Activated B cell treated with CpG ODN at 0.5 μM for 24 hours (primary cell): ENCODE data around the gene BCO2. TPM values are rescaled to one million over a fixed set of nuclear protein-coding genes. Genes with fewer than 3 reads are reported as not detected.

Experiments used
- ATAC-seq: fragments of 200-7000 bp; cut with Tn5 transposase; one replicate; pipeline ENCODE4 v1.10.0; 2021; ENCODE audit warnings: low read depth, mild to moderate bottlenecking, moderate library complexity
- CTCF ChIA-PET: fragments of 350-600 bp; sonication (Branson Sonifier 250); formaldehyde crosslinking; loops from one replicate; lab custom pipeline; 2021; ENCODE audit warnings: antibody characterized with exemption; lab: Charles Lee
- POLR2A ChIA-PET: fragments of 350-600 bp; sonication (Branson Sonifier 250); formaldehyde crosslinking; loops from one replicate; lab custom pipeline; 2021; ENCODE audit warnings: antibody characterized with exemption; lab: Charles Lee
- DNase-seq: peaks from one replicate; pipeline ENCODE4 v3.0.0; 2022
- H3K27ac Mint-ChIP-seq: one replicate; pipeline ENCODE4 v1.8.0; 2020; ENCODE audit warnings: mixed read lengths
- H3K27me3 Mint-ChIP-seq: one replicate; pipeline ENCODE4 v1.8.0; 2021; ENCODE audit warnings: mixed read lengths
- H3K36me3 Mint-ChIP-seq: one replicate; pipeline ENCODE4 v1.8.0; 2021; ENCODE audit warnings: low read depth, mixed read lengths
- H3K4me1 Mint-ChIP-seq: one replicate; pipeline ENCODE4 v1.8.0; 2021; ENCODE audit warnings: mixed read lengths
- H3K4me3 Mint-ChIP-seq: one replicate; pipeline ENCODE4 v1.8.0; 2020; ENCODE audit warnings: mild to moderate bottlenecking, mixed read lengths
- H3K9me3 Mint-ChIP-seq: one replicate; pipeline ENCODE4 v1.8.0; 2020; ENCODE audit warnings: mixed read lengths
- intact Hi-C: fragments of 100-400 bp; cut with micrococcal nuclease; formaldehyde crosslinking; loops from one replicate; pipeline ENCODE4 v1.15.1; 2024
- total RNA-seq: library from RNA; stranded (reverse); gene quantifications from 2 replicates; pipeline ENCODE4 v1.2.3, GENCODE V29; 2022
- TF ChIP-seq, protein P1 (sequence below): fragments of 200-600 bp; IDR thresholded peaks from one replicate; pipeline ENCODE4 v1.8.0; 2022; ENCODE audit warnings: antibody characterized with exemption, mild to moderate bottlenecking

BCO2 gene
- total RNA-seq, 1 donor from 2014 or later: 1.4 TPM

DNA sequence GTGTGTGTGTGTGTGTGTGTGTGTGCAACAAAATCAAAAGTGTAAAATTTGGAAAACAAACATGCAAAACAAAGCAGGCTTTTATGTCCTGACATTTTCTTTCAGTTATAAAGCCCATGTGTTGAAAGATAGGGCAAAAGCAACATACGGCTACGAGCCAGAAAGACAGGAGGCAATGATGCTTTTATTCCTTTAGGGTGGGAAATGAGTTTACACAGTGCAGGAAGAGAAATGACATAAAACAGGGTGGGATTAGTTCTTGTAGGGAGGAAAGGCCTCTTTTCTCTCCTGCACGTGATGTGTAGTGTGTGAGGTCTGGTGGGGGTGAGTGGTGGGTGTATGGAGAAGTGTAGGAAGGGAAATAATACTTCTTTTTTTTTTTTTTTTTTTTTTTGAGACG lies 40.8 kb upstream of the BCO2 start:
- ChIA-PET CTCF (no interaction called here), POLR2A (no interaction called here)
- ATAC-seq (no peak), DNase-seq (no peak)
- no peaks in the 10 kb centered on the region for H3K36me3 Mint-ChIP-seq
- H3K9me3 Mint-ChIP-seq: no peaks in the 10 kb centered on the region
- no peak overlapping the region for H3K4me3 Mint-ChIP-seq
- intact Hi-C loops: no loop called here
- no peak overlapping the region for H3K27ac Mint-ChIP-seq
- TF ChIP-seq, protein P1, sequence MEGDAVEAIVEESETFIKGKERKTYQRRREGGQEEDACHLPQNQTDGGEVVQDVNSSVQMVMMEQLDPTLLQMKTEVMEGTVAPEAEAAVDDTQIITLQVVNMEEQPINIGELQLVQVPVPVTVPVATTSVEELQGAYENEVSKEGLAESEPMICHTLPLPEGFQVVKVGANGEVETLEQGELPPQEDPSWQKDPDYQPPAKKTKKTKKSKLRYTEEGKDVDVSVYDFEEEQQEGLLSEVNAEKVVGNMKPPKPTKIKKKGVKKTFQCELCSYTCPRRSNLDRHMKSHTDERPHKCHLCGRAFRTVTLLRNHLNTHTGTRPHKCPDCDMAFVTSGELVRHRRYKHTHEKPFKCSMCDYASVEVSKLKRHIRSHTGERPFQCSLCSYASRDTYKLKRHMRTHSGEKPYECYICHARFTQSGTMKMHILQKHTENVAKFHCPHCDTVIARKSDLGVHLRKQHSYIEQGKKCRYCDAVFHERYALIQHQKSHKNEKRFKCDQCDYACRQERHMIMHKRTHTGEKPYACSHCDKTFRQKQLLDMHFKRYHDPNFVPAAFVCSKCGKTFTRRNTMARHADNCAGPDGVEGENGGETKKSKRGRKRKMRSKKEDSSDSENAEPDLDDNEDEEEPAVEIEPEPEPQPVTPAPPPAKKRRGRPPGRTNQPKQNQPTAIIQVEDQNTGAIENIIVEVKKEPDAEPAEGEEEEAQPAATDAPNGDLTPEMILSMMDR: no peak
- H3K4me1 Mint-ChIP-seq: no peaks in the 10 kb centered on the region
- H3K27me3 Mint-ChIP-seq: no peaks in the 10 kb centered on the region

DNA sequence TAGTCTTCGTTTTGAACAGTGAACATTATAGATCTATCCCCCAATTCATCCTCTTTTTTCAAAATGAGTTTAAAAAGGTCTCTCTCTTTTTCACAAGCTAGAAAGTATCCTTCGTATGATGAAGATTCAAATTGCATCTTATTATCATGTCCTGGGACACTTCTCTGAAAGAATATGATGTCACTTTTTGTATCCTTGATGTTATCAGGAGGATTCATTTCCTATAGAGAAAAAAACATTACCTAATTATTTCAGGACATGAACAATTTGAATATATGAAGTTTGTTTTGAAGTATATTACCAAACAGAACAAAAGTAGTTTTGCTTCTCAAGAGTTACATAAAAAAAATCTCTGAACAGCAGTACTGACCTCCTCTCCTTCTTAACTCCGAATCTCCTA lies 31.7 kb upstream of the BCO2 start:
- TF ChIP-seq, protein P1: no peak
- Mint-ChIP-seq H3K4me3 (no peak overlapping the region), H3K27me3 (no peaks in the 10 kb centered on the region), H3K4me1 (no peaks in the 10 kb centered on the region), H3K27ac (no peak overlapping the region), H3K36me3 (peaks cover 8% of the 10 kb centered on the region), H3K9me3 (peaks cover 3% of the 10 kb centered on the region)
- ChIA-PET POLR2A (no interaction called here), CTCF (no interaction called here)
- intact Hi-C loops: no loop called here
- DNase-seq: no peak
- no peak for ATAC-seq

DNA sequence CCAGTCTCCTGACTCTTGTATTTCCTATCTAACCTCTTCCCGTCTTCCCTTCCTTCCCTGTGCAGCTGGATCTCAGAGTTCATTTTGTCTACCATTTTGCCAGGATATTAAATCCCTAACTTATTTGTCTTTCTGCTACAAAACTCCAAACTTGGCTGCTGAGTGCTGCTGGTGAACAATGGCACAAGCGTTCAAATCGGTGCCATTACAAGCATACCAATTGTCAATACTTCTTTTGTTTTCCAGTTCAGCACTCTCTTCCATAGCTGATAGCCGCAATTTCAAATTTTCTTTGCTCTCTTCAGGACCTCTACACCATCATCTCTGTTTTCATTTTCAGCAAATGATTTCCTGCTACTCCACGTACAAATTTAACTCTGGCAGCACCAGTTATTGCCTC lies 24.8 kb upstream of the BCO2 start:
- ATAC-seq: no peak
- H3K27ac Mint-ChIP-seq: no peak overlapping the region
- TF ChIP-seq, protein P1: no peak
- ChIA-PET POLR2A (no interaction called here), CTCF (no interaction called here)
- H3K36me3 Mint-ChIP-seq: no peaks in the 10 kb centered on the region
- intact Hi-C loops: no loop called here
- no peaks in the 10 kb centered on the region for H3K4me1 Mint-ChIP-seq
- H3K27me3 Mint-ChIP-seq: no peaks in the 10 kb centered on the region
- H3K9me3 Mint-ChIP-seq: no peaks in the 10 kb centered on the region
- no peak for DNase-seq
- H3K4me3 Mint-ChIP-seq: no peak overlapping the region

DNA sequence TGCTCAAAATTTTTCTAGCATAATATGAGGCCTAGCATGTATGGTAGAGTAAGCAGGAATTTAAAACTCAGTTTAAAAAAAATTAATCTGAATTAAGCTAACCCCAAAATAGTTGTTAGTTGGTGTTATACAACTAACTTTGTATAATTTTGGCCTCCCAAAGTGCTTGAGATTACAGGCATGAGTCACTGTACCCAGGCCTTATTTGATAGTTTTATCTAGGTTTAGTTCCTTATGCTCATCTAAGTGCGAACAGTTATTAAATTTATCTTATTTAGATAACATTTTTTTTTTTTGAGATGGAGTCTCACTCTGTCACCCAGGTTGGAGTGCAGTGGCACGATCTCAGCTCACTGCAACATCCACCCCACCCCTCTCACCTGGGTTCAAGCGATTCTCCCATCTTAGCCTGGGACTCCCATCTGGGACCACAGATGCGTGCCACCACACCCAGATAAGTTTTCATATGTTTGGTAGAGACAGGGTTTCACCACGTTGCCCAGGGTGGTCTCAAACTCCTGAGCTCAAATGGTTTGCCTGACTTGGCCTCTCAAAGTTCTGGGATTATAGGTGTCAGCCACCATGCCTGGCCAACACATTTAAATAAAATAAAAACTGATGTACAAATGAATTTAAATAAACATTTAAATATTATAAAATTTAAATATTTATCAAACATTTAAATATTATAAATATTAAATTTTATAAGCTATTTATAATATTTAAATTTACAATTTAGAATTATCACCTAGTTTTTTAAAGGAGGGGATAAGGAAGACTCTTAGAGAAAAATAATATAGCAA lies 19.0 kb upstream of the BCO2 start:
- intact Hi-C loops: no loop called here
- H3K4me3 Mint-ChIP-seq: no peak overlapping the region
- no peaks in the 10 kb centered on the region for H3K27me3 Mint-ChIP-seq
- ATAC-seq (no peak), DNase-seq (no peak)
- TF ChIP-seq, protein P1: no peak
- ChIA-PET CTCF (no interaction called here), POLR2A (no interaction called here)
- peaks cover 2% of the 10 kb centered on the region for H3K4me1 Mint-ChIP-seq
- no peaks in the 10 kb centered on the region for H3K36me3 Mint-ChIP-seq
- no peak overlapping the region for H3K27ac Mint-ChIP-seq
- H3K9me3 Mint-ChIP-seq: no peaks in the 10 kb centered on the region

DNA sequence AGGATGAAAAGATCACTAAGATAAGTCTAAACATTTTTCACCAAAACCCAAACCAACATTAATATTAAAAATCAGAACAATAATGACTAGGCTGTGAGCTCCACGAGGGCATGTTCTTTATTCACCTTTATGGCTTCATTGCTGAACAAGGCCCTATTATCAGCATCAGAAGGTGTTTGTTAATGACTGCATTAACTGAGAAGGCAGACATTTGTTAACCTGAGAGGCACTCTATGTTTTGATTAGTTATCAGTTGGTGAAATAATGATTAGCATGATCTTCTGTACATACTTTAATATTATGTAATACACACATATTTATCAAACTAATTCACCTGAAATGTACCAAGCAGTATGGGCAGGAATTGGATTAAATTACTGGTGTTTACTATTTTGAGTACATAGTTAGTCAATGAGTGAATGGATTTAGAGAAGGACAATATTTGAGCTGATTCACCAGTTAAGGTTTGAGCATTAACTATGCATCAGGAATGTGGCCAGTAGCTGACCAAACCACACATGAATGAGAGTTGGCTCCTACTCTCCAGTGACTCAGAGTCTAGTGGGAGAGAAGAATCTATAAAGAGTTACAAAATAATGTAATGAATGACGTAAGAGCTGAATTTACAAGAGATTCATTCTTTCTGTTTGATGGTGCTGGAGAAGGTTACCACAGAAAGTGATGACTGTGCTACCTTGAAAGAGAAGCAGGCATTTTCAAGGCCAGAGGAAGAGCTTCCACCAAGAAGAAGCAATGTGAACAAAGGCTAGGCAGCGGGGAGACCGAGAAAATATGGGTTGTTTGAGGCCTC lies 18.2 kb upstream of the BCO2 start:
- no peaks in the 10 kb centered on the region for H3K9me3 Mint-ChIP-seq
- H3K27ac Mint-ChIP-seq: no peak overlapping the region
- TF ChIP-seq, protein P1: no peak
- ChIA-PET CTCF (no interaction called here), POLR2A (no interaction called here)
- no peaks in the 10 kb centered on the region for H3K36me3 Mint-ChIP-seq
- H3K27me3 Mint-ChIP-seq: no peaks in the 10 kb centered on the region
- H3K4me3 Mint-ChIP-seq: no peak overlapping the region
- no peak for DNase-seq
- ATAC-seq: no peak
- H3K4me1 Mint-ChIP-seq: peaks cover 2% of the 10 kb centered on the region
- intact Hi-C loops: no loop called here
